HG03354 (cell line): ENCODE data around the gene OR5H2.

Experiments used
- ATAC-seq: cut with Tn5 transposase; IDR thresholded peaks from one replicate; pipeline ENCODE4 v1.9.1; 2021; ENCODE audit warnings: mild to moderate bottlenecking; ENCODE audit not compliant: unreplicated experiment, poor library complexity, severe bottlenecking

The OR5H2 gene

DNA sequence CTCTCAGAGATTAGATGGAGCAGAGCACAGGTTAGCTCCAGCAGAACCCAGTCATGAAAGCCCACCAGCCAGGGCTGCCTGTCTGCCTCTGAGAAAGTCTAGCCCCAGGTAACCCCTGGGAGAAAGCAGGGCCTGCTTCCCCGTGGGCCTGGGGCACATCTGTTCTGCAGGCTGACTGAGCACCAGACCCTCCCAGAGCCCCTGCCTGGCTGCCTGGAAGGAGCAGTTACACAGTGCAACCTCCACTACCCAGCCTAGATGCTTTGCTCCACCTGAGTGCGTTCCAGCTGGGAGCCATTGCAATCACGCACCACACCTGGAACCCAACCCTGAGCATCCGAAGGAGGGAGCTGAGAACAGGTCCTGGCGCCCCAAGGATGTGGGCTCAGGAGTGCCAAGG lies 46.6 kb downstream of the OR5H2 start:
- ATAC-seq, result peak; percentile 3

DNA sequence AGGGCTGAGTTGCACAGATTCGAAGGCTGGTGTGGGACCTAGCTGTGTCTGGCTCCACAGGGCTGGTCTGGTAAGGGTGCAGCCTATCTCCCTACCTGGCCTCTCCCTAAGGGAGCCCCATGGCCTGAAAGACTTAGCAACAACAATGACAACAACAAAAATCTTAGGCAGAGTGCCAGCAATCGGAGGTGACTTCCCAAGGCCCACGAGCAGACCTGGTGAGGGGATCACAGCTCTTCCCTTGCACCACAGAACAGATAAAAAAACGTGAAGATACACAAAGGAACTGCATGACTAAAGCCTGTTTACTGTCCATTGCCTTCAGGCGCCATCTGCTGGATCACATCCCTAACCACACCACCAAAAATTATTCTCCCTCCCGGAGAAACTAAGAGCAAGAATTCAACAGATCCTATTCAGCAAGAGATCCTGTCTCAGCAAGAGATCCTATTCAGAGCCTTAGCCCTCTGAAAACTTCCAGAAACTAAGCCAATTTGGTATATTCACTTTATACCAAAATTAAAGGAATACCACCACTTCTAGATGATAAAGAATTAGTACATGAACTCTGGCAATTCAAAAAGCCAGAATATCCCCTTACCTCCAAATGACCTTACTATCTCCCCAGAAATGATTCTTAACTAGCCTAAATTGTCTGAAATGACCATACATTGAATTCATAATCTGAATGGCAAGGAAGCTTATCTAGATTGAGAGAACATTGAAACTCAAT lies 47.3 kb downstream of the OR5H2 start:
- ATAC-seq, result peak; percentile 75

GRCh38 chr3:98331329-98331728 lies 49.0 kb downstream of the OR5H2 start:
- ATAC-seq, result no peak
